ENCODE data around the gene TSC22D1. TPM values are rescaled to one million over a fixed set of nuclear protein-coding genes. Genes with fewer than 3 reads are reported as not detected.

The TSC22D1 gene
- total RNA-seq, 2 donors from 2014 or later, result 95.9 to 107 TPM

GRCh38 chr13:44447783-44448321 lies 128.3 kb downstream of the TSC22D1 start:
- Histone ChIP-seq H3K4me1 (ENCODE audit: control insufficient read depth, insufficient read depth, low read length) (no peaks in the 10 kb centered on the region), H3K27me3 (ENCODE audit: control insufficient read depth, insufficient read depth, low read length, poor library complexity, severe bottlenecking) (no peaks in the 10 kb centered on the region), H3K4me3 (ENCODE audit: low read length) (no peak overlapping the region), H3K27ac (ENCODE audit: low read depth, low read length) (no peak overlapping the region), H3K9me3 (ENCODE audit: control insufficient read depth, low read length) (no peaks in the 10 kb centered on the region), H3K9ac (ENCODE audit: extremely low read depth, low read length, poor library complexity, severe bottlenecking) (no peak overlapping the region), H3K36me3 (ENCODE audit: control insufficient read depth, insufficient read depth, low read length) (no peaks in the 10 kb centered on the region)
- H3K36me3 Mint-ChIP-seq (ENCODE audit: low read depth), result no peaks in the 10 kb centered on the region
- H3K27me3 Mint-ChIP-seq (ENCODE audit: insufficient read depth), result no peaks in the 10 kb centered on the region
- TF ChIP-seq CTCF (conservative IDR thresholded peaks at IDR 0.05), result no peak
- H3K27ac Mint-ChIP-seq, result no peak overlapping the region
- no peak overlapping the region for H3K4me3 Mint-ChIP-seq
- no peaks in the 10 kb centered on the region for H3K4me1 Mint-ChIP-seq
- WGBS, 2 experiments (ENCODE audit: insufficient coverage in 1 of 2, insufficient read length in 1 of 2), result 100% methylated on average over 1 to 2 of the region's 2 CpGs
- DNase-seq, result no peak
- no peaks in the 10 kb centered on the region for H3K9me3 Mint-ChIP-seq

- no peak overlapping the region for H3K27ac Mint-ChIP-seq
Observed at GRCh38 chr13:44440046-44440608, 136.0 kb downstream of the TSC22D1 start.

GRCh38 chr13:44439452-44440024 lies 136.6 kb downstream of the TSC22D1 start:
- Mint-ChIP-seq H3K27me3 (ENCODE audit: insufficient read depth) (no peaks in the 10 kb centered on the region), H3K4me3 (no peak overlapping the region), H3K27ac (peak overlapping the region; percentile 19), H3K36me3 (ENCODE audit: low read depth) (peaks cover 5% of the 10 kb centered on the region), H3K4me1 (peaks cover 21% of the 10 kb centered on the region), H3K9me3 (no peaks in the 10 kb centered on the region)
- TF ChIP-seq CTCF (conservative IDR thresholded peaks at IDR 0.05), result no peak
- H3K4me3 ChIP-seq (ENCODE audit: low read length), result no peak overlapping the region
- no peak overlapping the region for H3K27ac ChIP-seq (ENCODE audit: low read depth, low read length)
- no peak overlapping the region for H3K9ac ChIP-seq (ENCODE audit: extremely low read depth, low read length, poor library complexity, severe bottlenecking)
- WGBS, 2 experiments (ENCODE audit: insufficient coverage in 1 of 2, insufficient read length in 1 of 2), result 92 to 97% methylated on average over 3 to 4 of the region's 4 CpGs
- H3K4me1 ChIP-seq (ENCODE audit: control insufficient read depth, insufficient read depth, low read length), result peaks cover under 1% of the 10 kb centered on the region
- peaks cover 3% of the 10 kb centered on the region for H3K36me3 ChIP-seq (ENCODE audit: control insufficient read depth, insufficient read depth, low read length)
- no peaks in the 10 kb centered on the region for H3K27me3 ChIP-seq (ENCODE audit: control insufficient read depth, insufficient read depth, low read length, poor library complexity, severe bottlenecking)
- no peaks in the 10 kb centered on the region for H3K9me3 ChIP-seq (ENCODE audit: control insufficient read depth, low read length)
- DNase-seq, result peak; percentile 26

More at GRCh38 chr13:44440046-44440608, 136.0 kb downstream of the TSC22D1 start:
- H3K27me3 ChIP-seq (ENCODE audit: control insufficient read depth, insufficient read depth, low read length, poor library complexity, severe bottlenecking), result no peaks in the 10 kb centered on the region
- H3K4me3 Mint-ChIP-seq, result no peak overlapping the region
- TF ChIP-seq CTCF (conservative IDR thresholded peaks at IDR 0.05), result no peak
- no peaks in the 10 kb centered on the region for H3K27me3 Mint-ChIP-seq (ENCODE audit: insufficient read depth)
- no peaks in the 10 kb centered on the region for H3K9me3 Mint-ChIP-seq
- no peaks in the 10 kb centered on the region for H3K36me3 ChIP-seq (ENCODE audit: control insufficient read depth, insufficient read depth, low read length)
- peaks cover 17% of the 10 kb centered on the region for H3K4me1 Mint-ChIP-seq
- no peak overlapping the region for H3K9ac ChIP-seq (ENCODE audit: extremely low read depth, low read length, poor library complexity, severe bottlenecking)
- no peak for DNase-seq
- no peaks in the 10 kb centered on the region for H3K36me3 Mint-ChIP-seq (ENCODE audit: low read depth)
- H3K4me1 ChIP-seq (ENCODE audit: control insufficient read depth, insufficient read depth, low read length), result no peaks in the 10 kb centered on the region
- no peaks in the 10 kb centered on the region for H3K9me3 ChIP-seq (ENCODE audit: control insufficient read depth, low read length)
- 93 to 96% methylated on average over 10 of the region's 10 CpGs for WGBS, 2 experiments (ENCODE audit: insufficient coverage in 1 of 2, insufficient read length in 1 of 2)
- no peak overlapping the region for H3K4me3 ChIP-seq (ENCODE audit: low read length)
- no peak overlapping the region for H3K27ac ChIP-seq (ENCODE audit: low read depth, low read length)
